ENCODE results near the gene PDSS2.

Gene PDSS2

DNA sequence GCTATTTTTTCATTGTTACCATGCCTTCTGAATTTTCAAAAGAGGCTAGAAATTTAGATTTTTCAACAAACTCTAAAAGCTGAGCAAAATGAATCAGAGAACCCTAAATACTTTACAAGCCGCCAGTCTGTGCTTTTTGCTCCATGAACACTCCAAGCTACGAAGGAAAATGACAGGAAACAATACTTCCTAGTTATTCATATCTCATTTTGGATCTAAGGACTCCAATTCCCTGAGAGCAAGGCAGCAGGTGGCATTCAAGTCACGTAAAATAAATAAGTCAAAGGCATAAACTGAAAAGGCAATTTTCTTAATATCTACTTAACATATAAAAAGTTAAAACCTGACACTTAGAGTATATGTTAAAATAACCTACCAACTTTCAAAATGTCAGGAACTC lies 50.6 kb downstream of the PDSS2 start:
- TF ChIP-seq, protein P1, sequence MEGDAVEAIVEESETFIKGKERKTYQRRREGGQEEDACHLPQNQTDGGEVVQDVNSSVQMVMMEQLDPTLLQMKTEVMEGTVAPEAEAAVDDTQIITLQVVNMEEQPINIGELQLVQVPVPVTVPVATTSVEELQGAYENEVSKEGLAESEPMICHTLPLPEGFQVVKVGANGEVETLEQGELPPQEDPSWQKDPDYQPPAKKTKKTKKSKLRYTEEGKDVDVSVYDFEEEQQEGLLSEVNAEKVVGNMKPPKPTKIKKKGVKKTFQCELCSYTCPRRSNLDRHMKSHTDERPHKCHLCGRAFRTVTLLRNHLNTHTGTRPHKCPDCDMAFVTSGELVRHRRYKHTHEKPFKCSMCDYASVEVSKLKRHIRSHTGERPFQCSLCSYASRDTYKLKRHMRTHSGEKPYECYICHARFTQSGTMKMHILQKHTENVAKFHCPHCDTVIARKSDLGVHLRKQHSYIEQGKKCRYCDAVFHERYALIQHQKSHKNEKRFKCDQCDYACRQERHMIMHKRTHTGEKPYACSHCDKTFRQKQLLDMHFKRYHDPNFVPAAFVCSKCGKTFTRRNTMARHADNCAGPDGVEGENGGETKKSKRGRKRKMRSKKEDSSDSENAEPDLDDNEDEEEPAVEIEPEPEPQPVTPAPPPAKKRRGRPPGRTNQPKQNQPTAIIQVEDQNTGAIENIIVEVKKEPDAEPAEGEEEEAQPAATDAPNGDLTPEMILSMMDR (IDR thresholded peaks at IDR 0.05; ENCODE audit: control extremely low read depth, extremely low read depth, low read depth, missing control alignments): no peak
- CTCF ChIA-PET: no interaction called here
- POLR2A ChIA-PET: no interaction called here
- DNase-seq (ENCODE audit: extremely low spot score): no peak

DNA sequence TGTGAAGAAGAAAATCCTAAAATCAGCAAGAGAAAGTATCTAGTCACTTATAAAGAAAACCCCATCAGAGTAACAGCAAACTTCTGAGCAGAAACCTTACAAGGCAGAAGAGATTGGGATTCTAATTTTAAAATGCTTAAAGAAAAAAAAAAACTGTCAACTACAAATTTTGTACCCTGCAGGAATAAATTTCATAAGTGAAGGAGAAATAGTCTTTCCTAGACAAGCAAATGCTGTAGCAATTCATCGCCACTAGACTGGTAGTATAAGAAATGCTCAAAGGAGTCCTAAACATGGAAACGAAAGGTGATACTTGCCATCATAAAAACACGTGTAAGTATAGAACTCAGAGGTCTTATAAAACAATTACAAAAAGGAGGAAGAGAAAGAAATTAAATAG lies 54.4 kb downstream of the PDSS2 start:
- CTCF ChIA-PET: no interaction called here
- DNase-seq (ENCODE audit: extremely low spot score): no peak
- TF ChIP-seq, protein P1 (IDR thresholded peaks at IDR 0.05; ENCODE audit: control extremely low read depth, extremely low read depth, low read depth, missing control alignments): no peak
- POLR2A ChIA-PET: no interaction called here

DNA sequence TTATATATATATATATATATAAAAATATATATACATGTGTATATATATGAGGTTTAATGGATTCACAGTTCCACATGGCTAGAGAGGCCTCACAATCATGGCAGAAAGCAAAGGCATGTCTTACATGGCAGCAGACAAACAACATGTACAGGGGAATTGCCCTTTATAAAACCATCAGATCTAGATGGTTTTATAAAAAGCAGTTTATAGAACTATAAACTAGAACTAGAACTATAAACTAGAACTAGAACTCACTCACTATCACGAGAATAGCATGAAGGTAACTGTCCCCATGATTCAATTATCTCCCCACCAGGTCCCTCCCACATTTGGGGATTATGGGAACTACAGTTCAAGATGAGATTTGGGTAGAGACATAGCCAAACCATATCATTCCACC lies 56.8 kb downstream of the PDSS2 start:
- no peak for DNase-seq (ENCODE audit: extremely low spot score)
- POLR2A ChIA-PET: no interaction called here
- TF ChIP-seq, protein P1 (IDR thresholded peaks at IDR 0.05; ENCODE audit: control extremely low read depth, extremely low read depth, low read depth, missing control alignments): no peak
- CTCF ChIA-PET: interaction anchor here (0.8 to 1.7 kb wide), 2 partner anchors 9 to 11 kb away, joined by 3 read pairs; no protein-coding TSS in a partner anchor

DNA sequence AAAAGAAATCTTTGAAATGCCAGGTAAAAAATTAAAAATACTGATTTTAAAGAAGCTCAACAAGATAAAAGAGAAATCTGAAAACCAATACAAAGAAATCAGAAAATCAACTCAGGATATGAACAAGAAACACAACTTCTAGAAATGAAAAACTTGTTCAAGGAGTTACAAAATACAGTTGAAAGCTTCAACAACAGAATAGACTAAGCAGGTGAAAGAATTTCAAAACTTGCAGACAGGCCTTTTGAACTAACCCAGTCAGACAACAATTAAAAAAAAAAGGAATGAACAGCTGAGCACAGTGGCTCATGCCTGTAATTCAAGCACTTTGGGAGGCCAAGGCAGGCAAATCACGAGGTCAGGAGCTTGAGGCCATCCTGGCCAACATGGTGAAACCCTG lies 57.8 kb downstream of the PDSS2 start:
- CTCF ChIA-PET: interaction anchor here (1.7 to 1.9 kb wide), 2 partner anchors 12 to 13 kb away, joined by 3 to 4 read pairs; no protein-coding TSS in a partner anchor
- POLR2A ChIA-PET: no interaction called here
- DNase-seq (ENCODE audit: extremely low spot score): no peak
- TF ChIP-seq, protein P1 (IDR thresholded peaks at IDR 0.05; ENCODE audit: control extremely low read depth, extremely low read depth, low read depth, missing control alignments): no peak

DNA sequence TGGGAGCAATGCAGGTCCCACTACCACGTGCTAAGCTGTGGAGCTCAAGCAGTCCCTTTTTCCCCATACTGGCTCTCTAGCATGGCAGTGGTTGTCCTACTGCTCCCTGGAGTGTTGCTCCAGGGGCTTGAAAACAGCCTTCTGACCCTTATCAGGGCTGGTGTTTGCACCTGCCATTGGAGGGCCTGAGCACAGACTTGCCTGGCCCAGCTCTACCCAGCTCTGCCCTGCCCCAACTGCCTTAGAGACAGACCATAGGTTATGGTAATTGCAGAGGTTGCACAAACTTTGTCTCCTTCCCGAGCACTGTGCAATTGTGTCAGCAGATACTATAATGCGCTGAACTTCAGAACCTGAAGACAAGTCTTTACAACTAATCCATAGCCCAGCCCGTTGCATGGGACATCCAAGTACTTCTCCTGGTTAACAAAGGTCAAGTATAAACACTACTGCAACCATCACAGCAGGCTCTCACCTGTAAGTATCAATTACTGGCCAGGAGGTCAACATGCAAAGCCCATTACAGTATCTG lies 58.7 kb downstream of the PDSS2 start:
- ChIA-PET POLR2A (no interaction called here), CTCF (interaction anchor here (1.9 kb wide), 1 partner anchor 14 kb away, joined by 4 read pairs; no protein-coding TSS in a partner anchor)
- TF ChIP-seq, protein P1 (IDR thresholded peaks at IDR 0.05; ENCODE audit: control extremely low read depth, extremely low read depth, low read depth, missing control alignments): no peak
- no peak for DNase-seq (ENCODE audit: extremely low spot score)

DNA sequence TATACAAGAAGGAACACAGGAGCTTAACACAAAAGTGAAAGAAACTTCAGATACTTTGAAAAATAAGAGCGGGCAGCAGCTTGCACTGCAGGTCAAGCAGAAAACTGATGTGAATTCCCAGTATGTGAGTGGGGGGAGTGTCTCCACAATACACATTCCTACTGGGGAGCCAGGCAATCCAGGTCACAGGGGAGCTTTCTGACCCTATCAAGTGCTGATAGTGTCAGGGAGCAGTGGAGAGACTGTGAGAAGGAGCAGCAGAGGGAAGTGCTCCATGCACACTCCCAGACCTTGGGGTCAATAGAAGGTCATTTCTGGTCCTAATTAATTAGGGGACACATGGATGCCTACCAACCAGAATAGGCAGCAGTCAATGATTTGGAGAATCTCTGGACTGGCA lies 59.4 kb downstream of the PDSS2 start:
- DNase-seq (ENCODE audit: extremely low spot score): no peak
- ChIA-PET CTCF (interaction anchor here (1.9 kb wide), 1 partner anchor 15 kb away, joined by 4 read pairs; no protein-coding TSS in a partner anchor), POLR2A (no interaction called here)
- TF ChIP-seq, protein P1 (IDR thresholded peaks at IDR 0.05; ENCODE audit: control extremely low read depth, extremely low read depth, low read depth, missing control alignments): no peak

All from GM10248 (cell line).